ENCODE results near the gene RNASE1.

The RNASE1 gene

GRCh38 chr14:20807304-20808161 lies 4.9 kb upstream of the RNASE1 start:
- no peak for DNase-seq

GRCh38 chr14:20805485-20805884 lies 2.8 kb upstream of the RNASE1 start:
- DNase-seq, result no peak

- no peak for DNase-seq
Measured at GRCh38 chr14:20803223-20803622, 579 bp upstream of the RNASE1 start.

- no peak for DNase-seq
Measured at GRCh38 chr14:20801726-20802125, 918 bp downstream of the RNASE1 start.

GRCh38 chr14:20799892-20800544 lies 2.6 kb downstream of the RNASE1 start:
- DNase-seq, result peak; percentile 44 to 55

GRCh38 chr14:20799456-20799891 lies 3.2 kb downstream of the RNASE1 start:
- no peak for DNase-seq

- DNase-seq, result no peak
Measured at GRCh38 chr14:20798932-20799331, 3.7 kb downstream of the RNASE1 start.

GRCh38 chr14:20798318-20798717 lies 4.3 kb downstream of the RNASE1 start:
- peak in 1 of 2 donors; percentile 21 for DNase-seq

GRCh38 chr14:20797164-20797563 lies 5.5 kb downstream of the RNASE1 start:
- DNase-seq, result peak in 1 of 2 donors; percentile 65

GRCh38 chr14:20794644-20795369 lies 7.8 kb downstream of the RNASE1 start:
- DNase-seq, result peak; percentile 92

- DNase-seq, result peak; percentile 34 to 46
Measured at GRCh38 chr14:20792556-20792955, 10.1 kb downstream of the RNASE1 start.

- no peak for DNase-seq
Measured at GRCh38 chr14:20791597-20791996, 11.0 kb downstream of the RNASE1 start.

GRCh38 chr14:20791187-20791586 lies 11.5 kb downstream of the RNASE1 start:
- no peak for DNase-seq

GRCh38 chr14:20790464-20791116 lies 12.1 kb downstream of the RNASE1 start:
- DNase-seq, result peak in 1 of 2 donors; percentile 29

GRCh38 chr14:20789230-20789813 lies 13.3 kb downstream of the RNASE1 start:
- no peak for DNase-seq

GRCh38 chr14:20787025-20787424 lies 15.6 kb downstream of the RNASE1 start:
- DNase-seq, result no peak

GRCh38 chr14:20782280-20782890 lies 20.3 kb downstream of the RNASE1 start:
- DNase-seq, result peak in 1 of 2 donors; percentile 41

GRCh38 chr14:20781803-20782202 lies 20.8 kb downstream of the RNASE1 start:
- DNase-seq, result no peak

GRCh38 chr14:20775901-20776300 lies 26.7 kb downstream of the RNASE1 start:
- DNase-seq, result peak; percentile 31 to 49

- no peak for DNase-seq
Measured at GRCh38 chr14:20775043-20775442, 27.6 kb downstream of the RNASE1 start.

GRCh38 chr14:20774258-20774824 lies 28.3 kb downstream of the RNASE1 start:
- DNase-seq, result no peak

GRCh38 chr14:20772650-20773049 lies 30.0 kb downstream of the RNASE1 start:
- no peak for DNase-seq
